GM12878 (cell line): ENCODE data around the gene SRRM2. TPM values are rescaled to one million over a fixed set of nuclear protein-coding genes. Genes with fewer than 3 reads are reported as not detected.

Source experiments
- ATAC-seq: fragments of 200-7000 bp; cut with Tn5 transposase; 3 replicates; pipeline ENCODE4 v1.9.1; 2020; ENCODE audit warnings: mild to moderate bottlenecking, moderate library complexity
- BruUV-seq: library from RNA; stranded (reverse); fragments of 400-500 nt; replicated peaks from 2 replicates; lab custom pipeline; 2021; lab: Mats Ljungman, UMichigan
- CTCF ChIA-PET: fragments of 300-600 bp; sonication (Branson Sonifier 250); formaldehyde crosslinking; extraction: SDS; loops from one replicate; lab custom pipeline; 2021; ENCODE audit warnings: inconsistent platforms; lab: Yijun Ruan, JAX
- POLR2A ChIA-PET: fragments of 350-600 bp; formaldehyde crosslinking; extraction: SDS; loops from one replicate; lab custom pipeline; 2021; ENCODE audit warnings: inconsistent platforms; lab: Charles Lee
- RAD21 ChIA-PET: fragments of 300-600 bp; sonication (Branson Sonifier 250); formaldehyde crosslinking; loops from one replicate; lab custom pipeline; 2023; ENCODE audit warnings: antibody characterized with exemption; ENCODE audit not compliant: unreplicated experiment; lab: Charles Lee
- SMC1A ChIA-PET: fragments of 300-600 bp; sonication (Branson Sonifier 250); formaldehyde crosslinking; loops from one replicate; lab custom pipeline; 2023; ENCODE audit not compliant: unreplicated experiment, uncharacterized antibody; lab: Charles Lee
- DNase-seq: peaks from one replicate; pipeline ENCODE4 v3.0.0-alpha.2; 2011; ENCODE audit warnings: low read depth, low spot score
- FAIRE-seq: peaks from 3 replicates; lab custom pipeline; 2011; peaks lifted over from hg19 to GRCh38; lab: Jason Lieb, UNC
- H2AFZ ChIP-seq: 2 replicates; pipeline ENCODE4 v1.6.0; 2011; ENCODE audit warnings: low read depth, low read length, control low read depth; ENCODE audit not compliant: control insufficient read depth
- H3K27ac ChIP-seq: 2 replicates; pipeline ENCODE4 v1.5.1; 2011; ENCODE audit warnings: control low read depth; ENCODE audit not compliant: control insufficient read depth, insufficient read depth
- H3K27me3 ChIP-seq, 2 experiments: replicated peaks in 1 of 2; 2 replicates each; pipeline versions ENCODE4 v1.6.0 to v1.6.1; 2011; ENCODE audit warnings: low read length in 1 of 2; ENCODE audit not compliant: control insufficient read depth in 2 of 2, insufficient read depth in 2 of 2
- H3K36me3 ChIP-seq, 2 experiments: 2 replicates each; pipeline ENCODE4 v1.5.1; 2011; ENCODE audit warnings: low read length in 1 of 2; ENCODE audit not compliant: control insufficient read depth in 2 of 2, insufficient read depth in 2 of 2
- H3K4me1 ChIP-seq: 2 replicates; pipeline ENCODE4 v1.6.1; 2011; ENCODE audit warnings: mild to moderate bottlenecking, low read length, moderate library complexity, mixed read lengths; ENCODE audit not compliant: control insufficient read depth, insufficient read depth
- H3K4me2 ChIP-seq: 2 replicates; pipeline ENCODE4 v1.6.0; 2011; ENCODE audit warnings: control low read depth; ENCODE audit not compliant: control insufficient read depth, insufficient read depth
- H3K4me3 ChIP-seq: fragments of 200-600 bp; sonication (generic); 2 replicates; pipeline ENCODE4 v1.5.1; 2016
- H3K79me2 ChIP-seq: 2 replicates; pipeline ENCODE4 v1.6.0; 2011; ENCODE audit warnings: low read length; ENCODE audit not compliant: control insufficient read depth, insufficient read depth
- H3K9ac ChIP-seq: 2 replicates; pipeline ENCODE4 v1.8.0; 2011; ENCODE audit warnings: low read length, control low read depth, mixed read lengths; ENCODE audit not compliant: control insufficient read depth, insufficient read depth
- H3K9me3 ChIP-seq: replicated peaks from 3 replicates; pipeline ENCODE4 v1.5.1; 2011; ENCODE audit warnings: mild to moderate bottlenecking, low read length; ENCODE audit not compliant: control insufficient read depth, insufficient read depth
- H4K20me1 ChIP-seq: 2 replicates; pipeline ENCODE4 v1.6.0; 2011; ENCODE audit not compliant: control insufficient read depth, insufficient read depth
- ATF3 ChIP-seq: IDR thresholded peaks from 2 replicates; pipeline ENCODE4 v1.6.1; 2011; ENCODE audit warnings: low read depth, mild to moderate bottlenecking, low read length, moderate library complexity, borderline replicate concordance; ENCODE audit errors: extremely low read depth
- BCL3 ChIP-seq: IDR thresholded peaks from 2 replicates; pipeline ENCODE4 v1.6.1; 2011; ENCODE audit warnings: borderline replicate concordance, low read depth, mild to moderate bottlenecking, moderate library complexity, low read length; ENCODE audit not compliant: insufficient read depth, poor library complexity, severe bottlenecking
- BHLHE40 ChIP-seq, 2 experiments: fragments of 450-650 bp in 1 of 2; IDR thresholded peaks; 2 replicates each; pipeline ENCODE4 v1.6.1; 2011 to 2017; ENCODE audit warnings: low read depth in 2 of 2, borderline replicate concordance in 1 of 2, improper control_type of control experiment in 1 of 2, low read length in 1 of 2, mild to moderate bottlenecking in 1 of 2
- CBFB ChIP-seq: IDR thresholded peaks from 2 replicates; pipeline ENCODE4 v1.6.1; 2016; ENCODE audit warnings: antibody characterized with exemption, low read depth
- CHD2 ChIP-seq: IDR thresholded peaks from 2 replicates; pipeline ENCODE4 v1.6.1; 2011; ENCODE audit warnings: low read depth, low read length, improper control_type of control experiment, borderline replicate concordance
- EED ChIP-seq: sonication (generic); IDR thresholded peaks from 2 replicates; pipeline ENCODE4 v1.6.1; 2016; ENCODE audit warnings: antibody characterized with exemption, low read depth
- EGR1 ChIP-seq, 2 experiments: IDR thresholded peaks; 1 replicate in 1 of 2; 2 replicates in 1 of 2; pipeline ENCODE4 v1.6.1; 2011 to 2012; ENCODE audit warnings: low read depth in 2 of 2, low read length in 2 of 2, borderline replicate concordance in 1 of 2, mild to moderate bottlenecking in 1 of 2, moderate library complexity in 1 of 2
- FOXK2 ChIP-seq: fragments of 450-650 bp; IDR thresholded peaks from 2 replicates; pipeline ENCODE4 v1.6.1; 2017; ENCODE audit warnings: mild to moderate bottlenecking, moderate library complexity
- GATAD2B ChIP-seq: fragments of 450-650 bp; conservative IDR thresholded peaks from 2 replicates; pipeline ENCODE4 v1.6.1; 2017; ENCODE audit warnings: low read depth, mild to moderate bottlenecking, moderate library complexity
- HDAC6 ChIP-seq: fragments of 200-600 bp; sonication (generic); IDR thresholded peaks from one replicate; pipeline ENCODE4 v1.8.0; 2017; ENCODE audit warnings: antibody characterized with exemption; ENCODE audit not compliant: unreplicated experiment
- MTA3 ChIP-seq: IDR thresholded peaks from 2 replicates; pipeline ENCODE4 v1.6.1; 2012; ENCODE audit warnings: low read length, inconsistent platforms, borderline replicate concordance
- NR2C2 ChIP-seq: IDR thresholded peaks from 2 replicates; pipeline ENCODE4 v1.6.1; 2011; ENCODE audit warnings: borderline replicate concordance, low read depth; ENCODE audit not compliant: control insufficient read depth, insufficient read length
- NR2F1 ChIP-seq: fragments of 450-650 bp; conservative IDR thresholded peaks from 2 replicates; pipeline ENCODE4 v1.6.1; 2017; ENCODE audit warnings: mild to moderate bottlenecking
- POLR2AphosphoS2 ChIP-seq: IDR thresholded peaks from 2 replicates; pipeline ENCODE4 v1.6.1; 2011; ENCODE audit warnings: low read depth, mild to moderate bottlenecking, low read length, improper control_type of control experiment, moderate library complexity
- RB1 ChIP-seq: fragments of 450-650 bp; formaldehyde crosslinking; IDR thresholded peaks from 2 replicates; pipeline ENCODE4 v1.6.1; 2017; ENCODE audit warnings: mild to moderate bottlenecking, borderline replicate concordance
- TCF3 ChIP-seq: IDR thresholded peaks from 2 replicates; pipeline ENCODE4 v1.6.1; 2012; ENCODE audit warnings: low read depth, mild to moderate bottlenecking, low read length, borderline replicate concordance; ENCODE audit not compliant: insufficient read depth
- YBX1 ChIP-seq: fragments of 450-650 bp; IDR thresholded peaks from 2 replicates; pipeline ENCODE4 v1.6.1; 2016; ENCODE audit warnings: antibody characterized with exemption
- ZBTB11 ChIP-seq: fragments of 450-650 bp; formaldehyde crosslinking; IDR thresholded peaks from 2 replicates; pipeline ENCODE4 v1.5.0; 2022; ENCODE audit warnings: mild to moderate bottlenecking, missing genetic modification characterization
- ZNF274 ChIP-seq: IDR thresholded peaks from one replicate; pipeline ENCODE4 v1.8.0; 2011; ENCODE audit not compliant: insufficient read length, insufficient read depth
- ZSCAN29 ChIP-seq: fragments of 450-650 bp; IDR thresholded peaks from 2 replicates; pipeline ENCODE4 v1.6.1; 2017; ENCODE audit warnings: mild to moderate bottlenecking, moderate library complexity
- WGBS: methylation state at CpG from one replicate; pipeline ENCODE4 v1.1.6; 2016; ENCODE audit warnings: low lambda C conversion rate; ENCODE audit not compliant: insufficient replicate concordance, insufficient coverage; ENCODE audit errors: missing lambda C conversion rate; 5-methylcytosine and 5-hydroxymethylcytosine counted together
- in situ Hi-C: fragments of 300-500 bp; cut with MboI; formaldehyde crosslinking; loops from 9 replicates; pipeline ENCODE4 v1.14.3; 2018; ENCODE audit warnings: mixed read lengths
- intact Hi-C: fragments of 100-400 bp; cut with micrococcal nuclease; formaldehyde crosslinking; loops from one replicate; pipeline ENCODE4 v1.14.2; 2022; ENCODE audit not compliant: unreplicated experiment
- polyA plus RNA-seq, 11 experiments: library from polyadenylated mRNA; depleted of rRNA in 4 of 11; unstranded in 6 of 11; stranded (reverse) in 5 of 11; fragments of >200 nt; fragmentation: Nextera tagmentation in 4 of 11; fragmentation: Illumina TruSeq in 1 of 11; extraction: Ambion mirVana in 4 of 11; extraction: Trizol in 1 of 11; gene quantifications; 1 replicate in 1 of 11; 2 replicates in 10 of 11; pipeline versions ENCODE4 v1.2.1 to v1.2.3, GENCODE V29; 2011 to 2016; ENCODE audit warnings: inconsistent platforms in 2 of 11, missing spikeins in 2 of 11, low read depth in 1 of 11
- total RNA-seq, 4 experiments: library from RNA; depleted of rRNA in 3 of 4; stranded (reverse); fragments of >200 nt in 3 of 4; fragmentation: Illumina TruSeq in 1 of 4; extraction: Trizol in 1 of 4; gene quantifications; 2 replicates each; pipeline versions ENCODE4 v1.2.1 to v1.2.3, GENCODE V29; 2013 to 2021

The SRRM2 gene
- total and polyA plus RNA-seq, 10 of the 15 experiments (the other 5 are each of a cell fraction or from before 2014, with no cell fraction given) = 30.1 to 502 (median 196) TPM

- TF ChIP-seq HDAC6 = no peak
- no peak for TF ChIP-seq RB1
- no peak for TF ChIP-seq FOXK2
- TF ChIP-seq MTA3 = no peak
- no peak for TF ChIP-seq GATAD2B
- TF ChIP-seq, all 136 proteins: peak for 0
Measured at GRCh38 chr16:2737895-2738418, 14.5 kb upstream of the SRRM2 start (continued).

GRCh38 chr16:2738615-2739014 lies 13.8 kb upstream of the SRRM2 start:
- BruUV-seq = no TSS peak
- Histone ChIP-seq H3K4me2 (no peak overlapping the region), H3K9ac (no peak overlapping the region), H3K4me3 (no peak overlapping the region), H3K36me3 (no peaks in the 10 kb centered on the region), H3K4me1 (no peaks in the 10 kb centered on the region), H3K27me3 (no peaks in the 10 kb centered on the region), H3K27ac (no peak overlapping the region), H4K20me1 (no peaks in the 10 kb centered on the region), H3K79me2 (no peaks in the 10 kb centered on the region), H3K9me3 (no peaks in the 10 kb centered on the region), H2AFZ (no peak overlapping the region)
- ChIA-PET SMC1A (no interaction called here), RAD21 (no interaction called here), CTCF (no interaction called here), POLR2A (no interaction called here)
- no peak for FAIRE-seq
- WGBS = 30% methylated on average over 5 of the region's 5 CpGs
- intact Hi-C loops (no loop called here), in situ Hi-C loops (no loop called here)
- no peak for DNase-seq
- ATAC-seq = no peak
- TF ChIP-seq NR2C2 (no peak), ZNF274 (no peak), ZSCAN29 (no peak), EGR1 (IDR thresholded peaks at IDR 0.05; ENCODE audit: borderline replicate concordance in 1 of 2, low read depth in 2 of 2, low read length in 2 of 2) (no peak), POLR2AphosphoS2 (no peak), BHLHE40 (IDR thresholded peaks at IDR 0.05; ENCODE audit: borderline replicate concordance in 1 of 2, low read depth in 2 of 2, low read length in 1 of 2) (no peak), CHD2 (no peak), ATF3 (no peak), NR2F1 (no peak), TCF3 (no peak), EED (no peak), ZBTB11 (CRISPR knock-in tag) (no peak), CBFB (no peak), BCL3 (no peak), YBX1 (no peak)
